IPS-18a (cell line): ENCODE data around the gene CUL1.

Experiments used
- H3K27ac ChIP-seq: one replicate; pipeline ENCODE4 v1.5.1; 2013; ENCODE audit warnings: low read length
- H3K27me3 ChIP-seq: one replicate; pipeline ENCODE4 v1.6.1; 2013; ENCODE audit warnings: mild to moderate bottlenecking, low read length; ENCODE audit not compliant: control insufficient read depth, insufficient read depth
- H3K36me3 ChIP-seq: one replicate; pipeline ENCODE4 v1.6.1; 2013; ENCODE audit warnings: low read depth, low read length; ENCODE audit not compliant: control insufficient read depth
- H3K4me1 ChIP-seq: one replicate; pipeline ENCODE4 v1.6.1; 2013; ENCODE audit warnings: low read depth, low read length; ENCODE audit not compliant: control insufficient read depth
- H3K4me3 ChIP-seq: one replicate; pipeline ENCODE4 v1.5.1; 2013; ENCODE audit warnings: low read length
- H3K9ac ChIP-seq: one replicate; pipeline ENCODE4 v1.6.1; 2013; ENCODE audit warnings: mild to moderate bottlenecking, low read length, moderate library complexity
- H3K9me3 ChIP-seq: one replicate; pipeline ENCODE4 v1.6.1; 2013; ENCODE audit warnings: low read depth, low read length; ENCODE audit not compliant: control insufficient read depth

The CUL1 gene

DNA sequence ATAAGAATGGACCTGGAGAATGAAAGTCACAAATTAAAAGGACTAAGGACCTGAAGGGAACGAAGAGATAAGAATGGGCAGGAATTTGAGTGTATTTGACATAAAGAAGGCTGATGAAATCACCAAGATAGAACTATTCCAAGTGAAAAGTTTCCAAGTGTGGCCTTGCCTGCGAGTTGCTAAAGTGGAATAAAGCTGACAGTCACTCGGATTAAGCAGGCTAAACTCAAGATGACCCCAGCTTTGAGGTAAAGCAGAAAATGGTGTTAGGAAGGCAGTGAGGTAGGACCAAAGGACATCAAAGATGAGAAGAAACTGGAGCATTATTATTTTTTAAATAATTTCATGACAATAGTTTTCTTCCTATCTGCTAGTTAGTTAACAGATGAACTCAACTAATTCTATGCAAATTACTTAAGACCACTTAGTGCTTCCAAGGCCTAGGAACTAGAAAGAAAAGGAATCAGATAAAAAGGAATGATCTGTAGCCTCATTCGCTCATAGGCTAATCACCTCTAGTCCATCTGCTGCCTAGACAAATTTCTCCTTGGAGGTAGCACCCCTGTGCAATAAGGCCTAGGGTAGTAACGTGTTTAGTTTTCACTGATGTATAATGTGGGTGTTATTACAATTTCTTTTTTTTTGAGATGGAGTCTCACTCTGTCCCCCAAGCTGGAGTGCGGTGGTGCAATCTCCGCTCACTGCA, 150.8 kb downstream of the CUL1 start:
- no peak overlapping the region for H3K9ac ChIP-seq
- no peaks in the 10 kb centered on the region for H3K27me3 ChIP-seq
- H3K4me3 ChIP-seq = no peak overlapping the region
- H3K27ac ChIP-seq = no peak overlapping the region
- H3K4me1 ChIP-seq = peaks cover 34% of the 10 kb centered on the region
- no peaks in the 10 kb centered on the region for H3K9me3 ChIP-seq
- H3K36me3 ChIP-seq = peaks cover 3% of the 10 kb centered on the region

GRCh38 chr7:148850564-148850963, 151.9 kb downstream of the CUL1 start:
- Histone ChIP-seq H3K27me3 (no peaks in the 10 kb centered on the region), H3K36me3 (peaks cover 3% of the 10 kb centered on the region), H3K27ac (no peak overlapping the region), H3K4me1 (peaks cover 34% of the 10 kb centered on the region), H3K9me3 (no peaks in the 10 kb centered on the region), H3K4me3 (no peak overlapping the region), H3K9ac (no peak overlapping the region)
